Ishikawa (cell line): Measurements from ENCODE around the gene GOT2.

ENCODE experiments used
- FOXM1 ChIP-seq: IDR thresholded peaks from 2 replicates; pipeline ENCODE4 v1.6.1; 2012; ENCODE audit warnings: low read depth, borderline replicate concordance
- TF ChIP-seq, protein P1 (sequence below): IDR thresholded peaks from 2 replicates; pipeline ENCODE4 v1.6.1; 2012; ENCODE audit warnings: low read depth, mild to moderate bottlenecking
- TF ChIP-seq, protein P2 (sequence below): IDR thresholded peaks from 2 replicates; pipeline ENCODE4 v1.6.1; 2012

DNA sequence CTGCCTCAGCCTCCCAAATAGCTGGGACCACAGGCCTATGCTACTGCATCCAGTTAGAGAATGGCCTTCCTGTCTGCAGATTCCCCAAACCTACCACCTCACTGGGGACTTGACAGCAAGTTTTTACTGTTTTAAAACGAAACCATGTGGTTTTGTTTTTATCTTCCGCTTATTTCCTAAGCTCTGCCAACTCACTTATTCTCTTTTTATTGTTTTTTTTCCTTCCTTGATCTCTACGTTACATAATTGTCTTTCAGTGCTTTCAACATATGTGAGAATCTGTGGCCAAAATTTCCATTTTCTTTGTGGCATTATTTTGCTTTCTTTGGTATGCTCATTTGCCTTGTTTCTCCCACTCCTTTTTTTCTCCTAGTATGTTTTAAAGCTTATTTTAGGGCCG, 35.0 kb downstream of the GOT2 start:
- TF ChIP-seq, protein P1, sequence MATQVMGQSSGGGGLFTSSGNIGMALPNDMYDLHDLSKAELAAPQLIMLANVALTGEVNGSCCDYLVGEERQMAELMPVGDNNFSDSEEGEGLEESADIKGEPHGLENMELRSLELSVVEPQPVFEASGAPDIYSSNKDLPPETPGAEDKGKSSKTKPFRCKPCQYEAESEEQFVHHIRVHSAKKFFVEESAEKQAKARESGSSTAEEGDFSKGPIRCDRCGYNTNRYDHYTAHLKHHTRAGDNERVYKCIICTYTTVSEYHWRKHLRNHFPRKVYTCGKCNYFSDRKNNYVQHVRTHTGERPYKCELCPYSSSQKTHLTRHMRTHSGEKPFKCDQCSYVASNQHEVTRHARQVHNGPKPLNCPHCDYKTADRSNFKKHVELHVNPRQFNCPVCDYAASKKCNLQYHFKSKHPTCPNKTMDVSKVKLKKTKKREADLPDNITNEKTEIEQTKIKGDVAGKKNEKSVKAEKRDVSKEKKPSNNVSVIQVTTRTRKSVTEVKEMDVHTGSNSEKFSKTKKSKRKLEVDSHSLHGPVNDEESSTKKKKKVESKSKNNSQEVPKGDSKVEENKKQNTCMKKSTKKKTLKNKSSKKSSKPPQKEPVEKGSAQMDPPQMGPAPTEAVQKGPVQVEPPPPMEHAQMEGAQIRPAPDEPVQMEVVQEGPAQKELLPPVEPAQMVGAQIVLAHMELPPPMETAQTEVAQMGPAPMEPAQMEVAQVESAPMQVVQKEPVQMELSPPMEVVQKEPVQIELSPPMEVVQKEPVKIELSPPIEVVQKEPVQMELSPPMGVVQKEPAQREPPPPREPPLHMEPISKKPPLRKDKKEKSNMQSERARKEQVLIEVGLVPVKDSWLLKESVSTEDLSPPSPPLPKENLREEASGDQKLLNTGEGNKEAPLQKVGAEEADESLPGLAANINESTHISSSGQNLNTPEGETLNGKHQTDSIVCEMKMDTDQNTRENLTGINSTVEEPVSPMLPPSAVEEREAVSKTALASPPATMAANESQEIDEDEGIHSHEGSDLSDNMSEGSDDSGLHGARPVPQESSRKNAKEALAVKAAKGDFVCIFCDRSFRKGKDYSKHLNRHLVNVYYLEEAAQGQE, result no peak
- TF ChIP-seq FOXM1, result no peak
- TF ChIP-seq, protein P2, sequence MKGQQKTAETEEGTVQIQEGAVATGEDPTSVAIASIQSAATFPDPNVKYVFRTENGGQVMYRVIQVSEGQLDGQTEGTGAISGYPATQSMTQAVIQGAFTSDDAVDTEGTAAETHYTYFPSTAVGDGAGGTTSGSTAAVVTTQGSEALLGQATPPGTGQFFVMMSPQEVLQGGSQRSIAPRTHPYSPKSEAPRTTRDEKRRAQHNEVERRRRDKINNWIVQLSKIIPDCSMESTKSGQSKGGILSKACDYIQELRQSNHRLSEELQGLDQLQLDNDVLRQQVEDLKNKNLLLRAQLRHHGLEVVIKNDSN, result no peak
